HL-60 (cell line): ENCODE data around the gene TRIM34.

ENCODE experiments used
- DNase-seq, 2 experiments: peaks; one replicate each; pipeline ENCODE4 v3.0.0-alpha.2; 2010 to 2020; ENCODE audit warnings: low read depth in 1 of 2, low spot score in 1 of 2
- H3K27ac ChIP-seq: fragments of 250-450 bp; sonication (Bioruptor Pico); replicated peaks from 2 replicates; pipeline ENCODE4 v1.5.1; 2020; ENCODE audit warnings: mild to moderate bottlenecking, moderate library complexity
- H3K27me3 ChIP-seq: fragments of 250-450 bp; sonication (Bioruptor Pico); 2 replicates; pipeline ENCODE4 v1.5.1; 2021; ENCODE audit warnings: mild to moderate bottlenecking, moderate library complexity; ENCODE audit not compliant: insufficient read depth, poor library complexity, severe bottlenecking
- H3K4me3 ChIP-seq: replicated peaks from 2 replicates; pipeline ENCODE4 v1.5.1; 2011; ENCODE audit warnings: mild to moderate bottlenecking, control low read depth, low read length; ENCODE audit not compliant: insufficient read depth
- CTCF ChIP-seq: IDR thresholded peaks from one replicate; pipeline ENCODE4 v1.5.1; 2011; ENCODE audit warnings: low read length, control low read depth, inconsistent platforms; ENCODE audit not compliant: insufficient read depth
- GABPA ChIP-seq: IDR thresholded peaks from 2 replicates; pipeline ENCODE4 v1.6.1; 2012; ENCODE audit warnings: low read depth
- POLR2AphosphoS5 ChIP-seq: IDR thresholded peaks from 2 replicates; pipeline ENCODE4 v1.6.1; 2012; ENCODE audit warnings: low read depth
- REST ChIP-seq: IDR thresholded peaks from 2 replicates; pipeline ENCODE4 v1.6.1; 2012; ENCODE audit warnings: low read depth; ENCODE audit not compliant: insufficient replicate concordance
- SPI1 ChIP-seq: IDR thresholded peaks from 2 replicates; pipeline ENCODE4 v1.6.1; 2012; ENCODE audit warnings: low read depth, mild to moderate bottlenecking, borderline replicate concordance

The TRIM34 gene

GRCh38 chr11:5622802-5623201, 2.0 kb upstream of the TRIM34 start:
- no peak for DNase-seq
- H3K4me3 ChIP-seq: no peak overlapping the region
- H3K27ac ChIP-seq: no peak overlapping the region
- no peaks in the 10 kb centered on the region for H3K27me3 ChIP-seq
- TF ChIP-seq GABPA: no peak
- no peak for TF ChIP-seq SPI1
- TF ChIP-seq CTCF: no peak
- TF ChIP-seq POLR2AphosphoS5: no peak
- TF ChIP-seq REST: no peak

- Histone ChIP-seq H3K27ac (no peak overlapping the region), H3K4me3 (peak overlapping the region; percentile 49), H3K27me3 (no peaks in the 10 kb centered on the region)
- TF ChIP-seq SPI1 (no peak), CTCF (no peak), POLR2AphosphoS5 (no peak), REST (no peak), GABPA (no peak)
- DNase-seq: no peak
These were observed 480 bp downstream of the TRIM34 start for GRCh38 chr11:5625281-5625680.

- Histone ChIP-seq H3K27ac (no peak overlapping the region), H3K27me3 (no peaks in the 10 kb centered on the region), H3K4me3 (no peak overlapping the region)
- no peak for DNase-seq
- TF ChIP-seq POLR2AphosphoS5 (no peak), REST (no peak), CTCF (no peak), SPI1 (no peak), GABPA (no peak)
These were observed 1.4 kb downstream of the TRIM34 start for GRCh38 chr11:5626196-5626595.
